DMS79 treated with DMSO at 0.1 percent for 48 hours (cell line): ENCODE results near the gene SIN3A.
A peak's percentile ranks its signal among the peaks of the same experiment; 100 is the strongest.
"Not testable (repeated sequence)": the region's sequence is repeated elsewhere in the genome, so short reads cannot be mapped to it uniquely, and the experiment has no call there.

ENCODE experiments used
- DNase-seq: peaks from one replicate; lab custom pipeline; 2025; lab: John Stamatoyannopoulos, UW

SIN3A gene

GRCh38 chr15:75451674-75452363, at the start of gene SIN3A:
TSS of gene SIN3A (minus strand) at chr15:75451690. CDS start at chr15:75430375, 21,315 bp downstream.
- DNase-seq: peak; percentile 91

DNA sequence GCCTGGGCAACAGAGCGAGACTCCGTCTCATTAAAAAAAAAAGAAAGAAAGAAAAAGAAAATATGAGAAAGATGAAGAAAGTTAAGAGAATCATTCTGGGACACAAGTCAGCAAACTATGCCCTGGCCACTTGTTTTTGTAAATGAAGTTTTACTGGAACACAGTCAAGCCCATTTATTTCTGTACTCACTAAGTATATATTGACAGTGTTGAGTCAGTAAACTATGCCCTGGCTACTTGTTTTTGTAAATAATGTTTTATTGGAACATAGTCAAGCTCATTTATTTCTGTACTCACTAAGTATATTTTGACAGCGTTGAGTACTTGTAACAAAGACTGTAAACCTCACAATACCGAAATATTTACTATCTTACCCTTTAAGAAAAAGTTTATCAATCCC, 42.2 kb upstream of the SIN3A start:
- no peak for DNase-seq

GRCh38 chr15:75483961-75484360, 32.5 kb upstream of the SIN3A start:
- no peak for DNase-seq

GRCh38 chr15:75483556-75483955, 32.1 kb upstream of the SIN3A start:
- DNase-seq: not testable (repeated sequence)

DNA sequence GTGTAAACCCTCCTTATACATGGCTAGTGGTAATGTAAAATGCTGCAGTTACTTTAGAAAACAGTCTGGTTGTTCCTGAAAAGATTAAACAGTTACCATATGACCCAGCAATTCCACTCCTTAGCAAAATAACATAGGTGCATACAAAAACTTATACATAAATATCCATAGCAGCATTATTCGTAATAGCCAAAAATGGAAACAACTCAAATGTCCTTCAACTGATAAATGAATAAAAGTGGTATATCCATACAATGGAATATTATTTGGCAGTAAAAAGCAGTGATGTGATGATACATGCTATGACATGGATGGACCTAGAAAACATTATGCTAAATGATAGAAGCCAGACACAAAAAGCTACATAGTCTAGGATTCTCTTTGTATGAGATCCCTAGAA, 31.6 kb upstream of the SIN3A start:
- no peak for DNase-seq

DNA sequence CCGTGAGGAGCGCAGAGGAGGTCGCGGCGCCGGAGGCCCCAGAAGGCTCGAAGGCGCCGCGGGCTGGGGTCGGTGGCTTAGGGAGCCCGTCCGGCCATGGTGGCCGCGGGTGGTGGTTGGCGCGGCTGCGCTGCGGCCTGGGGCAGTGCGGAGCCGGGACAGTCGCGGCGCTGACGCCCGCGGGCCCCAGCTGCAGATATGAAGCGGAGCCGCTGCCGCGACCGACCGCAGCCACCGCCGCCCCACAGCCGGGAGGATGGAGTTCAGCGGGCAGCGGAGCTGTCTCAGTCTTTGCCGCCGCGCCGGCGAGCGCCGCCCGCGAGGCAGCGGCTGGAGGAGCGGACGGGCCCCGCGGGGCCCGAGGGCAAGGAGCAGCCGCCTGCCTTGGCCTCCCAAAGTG, 29.0 kb upstream of the SIN3A start:
- not testable (repeated sequence) for DNase-seq

DNA sequence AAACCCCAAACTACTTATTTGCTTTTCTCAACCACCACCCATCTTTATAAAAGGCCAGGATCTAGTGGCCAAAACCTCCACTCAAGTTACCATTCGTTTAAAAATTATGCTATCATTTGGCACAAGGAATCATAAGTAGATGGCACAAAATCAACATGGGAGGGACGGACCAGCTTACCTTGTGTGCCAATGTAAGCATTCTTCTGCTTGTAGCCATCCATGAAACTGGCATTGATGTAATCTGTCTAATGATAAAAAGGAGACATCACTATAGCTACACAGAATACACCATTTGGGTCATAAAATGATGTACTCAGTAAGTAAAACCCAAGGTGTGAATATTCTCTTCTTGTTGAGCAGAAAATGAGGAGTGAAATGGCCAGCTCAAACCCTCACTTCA, 28.2 kb upstream of the SIN3A start:
- no peak for DNase-seq

DNA sequence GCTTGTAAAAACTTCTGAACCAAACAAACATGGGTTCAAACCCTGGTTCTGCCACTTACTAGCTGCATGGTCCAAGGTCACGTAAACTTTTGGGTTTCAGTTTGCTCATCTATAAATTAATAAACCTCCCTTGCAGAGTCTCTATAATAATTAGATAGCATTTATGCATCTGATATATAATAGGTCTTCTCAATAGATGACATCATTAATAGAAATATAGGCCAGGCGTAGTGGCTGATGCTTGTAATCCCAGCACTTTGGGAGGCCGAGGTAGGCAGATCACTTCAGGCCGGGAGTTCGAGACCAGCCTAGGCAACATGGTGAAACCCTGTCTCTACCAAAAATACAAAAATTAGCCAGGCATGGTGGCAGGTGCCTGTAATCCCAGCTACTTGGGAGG, 25.6 kb upstream of the SIN3A start:
- not testable (repeated sequence) for DNase-seq

DNA sequence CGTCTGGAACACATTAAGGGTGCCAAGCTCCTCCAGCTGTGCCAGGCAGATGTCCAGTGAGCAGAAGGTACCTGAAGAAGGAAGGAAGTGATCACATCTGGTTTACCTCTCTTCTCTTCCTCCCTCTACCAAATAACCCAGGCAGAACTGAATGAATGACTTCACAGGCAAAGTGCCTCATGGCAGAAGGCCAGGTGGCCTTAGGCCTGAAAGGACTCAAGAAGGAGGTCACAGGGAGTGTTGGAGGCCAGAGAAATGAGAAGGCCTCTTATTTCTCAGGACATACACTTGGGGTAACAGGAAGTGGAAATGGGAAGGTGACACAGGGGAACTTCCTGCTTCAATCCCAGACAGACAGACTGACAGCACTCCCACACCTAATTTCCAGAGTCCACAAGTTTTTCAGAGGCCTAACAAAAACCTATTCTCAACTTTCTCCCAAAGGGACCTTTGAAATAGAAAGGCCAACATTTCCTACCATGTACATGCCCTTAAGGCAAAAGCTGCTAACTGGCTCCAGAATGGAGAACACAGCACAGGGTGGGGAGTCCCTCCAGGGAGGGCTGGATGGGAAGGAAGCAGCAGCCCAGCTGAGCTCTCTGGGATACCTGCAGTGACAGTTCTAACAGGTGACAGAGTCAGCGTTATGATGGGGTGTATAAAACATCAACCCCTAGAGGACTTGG, 17.6 kb upstream of the SIN3A start:
- DNase-seq: no peak

DNA sequence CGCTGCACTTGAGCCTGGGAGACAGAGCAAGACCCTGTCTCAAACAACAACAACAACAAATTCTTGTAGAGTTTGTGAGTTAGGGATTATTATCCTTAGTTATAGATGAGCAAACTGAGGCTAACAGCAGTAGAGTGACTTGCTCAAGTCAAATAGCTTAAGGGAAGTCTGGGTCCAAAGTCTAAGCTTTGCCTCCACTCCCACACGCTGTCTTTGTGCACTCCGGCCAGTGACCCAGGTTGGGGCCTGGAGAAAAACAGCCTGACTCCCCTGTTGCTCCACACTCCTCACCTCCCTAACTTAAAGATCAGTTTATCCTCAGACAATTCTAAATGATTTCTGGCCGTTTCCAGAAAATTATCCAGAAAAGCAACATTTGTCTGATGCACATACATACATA, 9.2 kb upstream of the SIN3A start:
- no peak for DNase-seq

- no peak for DNase-seq
Observed at GRCh38 chr15:75459581-75459980, 8.1 kb upstream of the SIN3A start.

DNA sequence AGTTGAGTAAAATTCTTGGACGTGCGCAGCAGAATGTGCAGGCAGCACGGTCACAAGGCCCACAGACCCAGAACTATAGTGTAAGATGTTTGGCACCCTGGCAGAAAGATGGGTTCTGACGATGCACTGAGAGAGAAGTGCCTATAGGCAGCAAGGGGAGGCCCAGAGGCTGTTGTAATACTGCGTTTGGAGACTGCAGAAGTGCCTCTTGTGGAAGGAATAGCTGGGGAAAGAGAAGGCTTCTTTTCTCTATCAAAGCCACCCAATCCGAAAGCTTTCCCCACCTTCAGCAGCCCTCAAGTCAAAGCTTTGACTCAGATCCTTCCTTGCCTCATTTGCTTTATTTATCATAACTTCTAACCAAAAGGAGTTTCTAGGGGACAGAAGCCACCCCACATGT, 5.2 kb upstream of the SIN3A start:
- no peak for DNase-seq

DNA sequence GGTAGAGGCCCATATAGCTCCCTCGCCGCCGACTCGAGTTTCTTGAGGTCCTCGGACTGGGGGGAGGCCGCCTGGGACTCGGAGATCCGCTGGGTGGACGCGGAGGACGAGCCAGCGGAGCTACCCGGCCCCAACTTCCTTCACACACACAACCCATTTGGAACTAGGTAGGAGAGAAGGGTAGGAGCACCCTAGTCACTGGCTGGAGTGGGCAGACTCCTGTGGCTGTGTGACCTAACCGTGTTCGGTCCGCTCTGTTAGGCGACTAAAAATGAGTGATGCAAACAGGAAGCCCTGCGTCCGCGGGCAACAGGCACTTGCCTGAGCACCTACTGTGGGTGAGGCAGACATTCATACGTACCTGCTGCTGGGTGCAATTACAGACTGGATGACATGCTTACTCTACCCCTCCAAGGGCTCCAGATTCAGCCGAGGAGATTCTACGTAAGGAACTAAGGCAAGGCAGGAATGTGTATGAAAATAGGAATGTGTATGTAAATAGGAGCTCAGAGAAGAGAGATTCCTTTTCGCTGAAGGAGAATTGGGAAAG, 4.6 kb upstream of the SIN3A start:
- DNase-seq: peak; percentile 7

- DNase-seq: peak; percentile 28
Observed at GRCh38 chr15:75455424-75455981, 4.0 kb upstream of the SIN3A start.

DNA sequence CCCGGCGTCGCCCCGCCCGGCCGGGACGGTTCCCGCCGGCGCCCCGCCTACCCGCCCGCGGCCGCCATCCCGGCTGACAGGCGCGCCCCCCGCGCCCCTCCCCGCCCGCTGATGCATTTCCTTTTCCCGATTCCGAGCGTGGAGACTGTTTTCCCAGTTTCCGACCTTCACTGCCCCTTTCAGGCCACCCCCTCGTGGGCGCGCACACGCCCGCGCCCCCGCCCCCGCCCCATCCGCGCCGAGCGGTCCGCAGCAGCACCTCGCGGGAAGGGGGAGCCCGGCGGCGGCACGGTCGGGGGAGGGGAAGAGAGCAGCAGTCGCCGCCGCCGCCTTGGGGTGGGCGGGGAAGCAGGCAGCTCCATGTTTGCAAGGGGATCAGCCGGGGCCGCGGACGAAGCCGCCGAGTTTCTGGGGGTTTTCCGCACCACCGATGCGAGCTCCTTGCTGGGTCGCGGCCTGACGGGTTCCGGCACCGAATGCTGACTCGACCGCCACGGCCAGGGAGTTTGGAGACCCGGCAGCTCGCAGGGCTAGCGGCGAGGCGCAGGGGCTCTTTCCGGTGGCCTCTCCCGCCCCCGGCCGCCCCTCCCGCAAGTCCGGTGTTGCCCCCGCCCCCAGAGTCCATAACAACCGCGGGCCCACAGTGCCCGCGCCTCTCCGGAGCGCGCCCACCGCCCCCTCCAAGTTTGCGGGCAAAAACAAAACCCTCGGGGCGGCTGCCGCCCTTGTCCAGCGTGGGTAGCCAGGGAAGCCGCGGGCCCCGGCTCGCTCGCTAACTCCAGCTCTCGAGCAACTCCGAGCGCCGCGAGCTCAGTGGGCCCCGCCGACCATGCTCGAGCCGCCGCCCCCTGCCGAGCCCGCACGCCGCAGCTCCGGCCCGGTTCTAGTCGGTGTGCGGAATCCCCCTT, 3.2 kb upstream of the SIN3A start:
- no peak for DNase-seq

DNA sequence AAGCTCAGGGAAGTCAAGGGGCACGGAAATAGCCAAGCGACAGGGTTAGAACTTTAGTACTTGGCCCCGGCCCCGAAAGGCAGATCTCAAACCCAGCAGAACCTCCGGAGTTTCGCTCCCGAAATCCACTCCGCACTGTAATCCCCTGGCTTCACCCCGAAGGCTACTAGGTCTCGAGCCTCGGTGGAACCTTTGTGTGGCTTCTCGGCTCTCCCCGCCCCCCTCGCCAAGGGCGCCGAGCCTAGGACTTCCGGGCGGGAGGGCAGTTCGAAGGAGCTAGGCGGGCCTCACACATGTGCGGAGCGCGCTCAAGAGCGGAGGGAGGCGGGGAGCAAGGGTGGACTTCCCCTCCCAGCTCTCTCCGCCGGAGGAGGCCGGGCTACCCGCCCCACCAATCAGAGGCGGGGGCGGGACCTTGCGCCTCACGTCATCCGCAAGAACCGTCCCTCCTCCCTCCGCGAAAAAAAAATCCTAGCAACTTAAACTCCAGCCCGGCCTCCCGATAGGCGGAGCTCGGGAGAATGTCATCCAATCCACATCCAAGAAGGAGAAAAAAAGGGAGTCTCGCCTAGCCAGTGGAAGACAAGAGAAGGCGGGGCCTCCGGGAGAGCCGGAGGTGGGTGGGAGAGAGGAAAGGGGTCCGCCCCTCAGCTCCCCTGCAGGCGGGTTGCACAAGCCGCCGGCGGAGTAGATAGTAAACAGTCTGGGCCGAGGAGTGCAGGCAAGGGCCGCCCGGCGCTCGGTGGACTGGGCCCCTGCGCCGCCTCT, 2.4 kb upstream of the SIN3A start:
- DNase-seq: peak; percentile 93

GRCh38 chr15:75452865-75453702, 1.6 kb upstream of the SIN3A start:
- peak; percentile 27 for DNase-seq

- DNase-seq: peak; percentile 29
Observed at GRCh38 chr15:75452364-75452864, 924 bp upstream of the SIN3A start.

- DNase-seq: no peak
Observed at GRCh38 chr15:75451202-75451673, 252 bp downstream of the SIN3A start.
